HCT116 (cell line): Measurements from ENCODE around the gene MUC15. TPM values are rescaled to one million over a fixed set of nuclear protein-coding genes. Genes with fewer than 3 reads are reported as not detected.

Experiments used
- ATAC-seq: fragments of 200-7000 bp; cut with Tn5 transposase; 2 replicates; pipeline ENCODE4 v1.9.1; 2020; ENCODE audit warnings: mild to moderate bottlenecking, moderate library complexity
- BruUV-seq: library from RNA; stranded (reverse); fragments of 400-500 nt; replicated peaks from 2 replicates; lab custom pipeline; 2021; lab: Mats Ljungman, UMichigan
- CTCF ChIA-PET: fragments of 300-600 bp; sonication (Branson Sonifier 250); formaldehyde crosslinking; loops from one replicate; lab custom pipeline; 2021; ENCODE audit warnings: antibody characterized with exemption; lab: Charles Lee
- POLR2A ChIA-PET: fragments of 300-600, 350-600 bp; sonication (Branson Sonifier 250); formaldehyde crosslinking; loops from one replicate; lab custom pipeline; 2021; ENCODE audit warnings: antibody characterized with exemption; lab: Charles Lee
- RAD21 ChIA-PET, 2 experiments: fragments of 300-600 bp; sonication (Branson Sonifier 250); formaldehyde crosslinking; loops; one replicate each; lab custom pipeline; 2023; ENCODE audit warnings: low total read pairs in 2 of 2; ENCODE audit not compliant: uncharacterized antibody in 2 of 2, unreplicated experiment in 2 of 2, low non-redundant PET in 1 of 2; lab: Charles Lee
- DNase-seq: peaks from one replicate; pipeline ENCODE4 v3.0.0-alpha.2; 2010; ENCODE audit warnings: low read depth, low spot score
- H2AFZ ChIP-seq: fragments of 200-600 bp; shearing (Covaris generic), sonication (generic); 2 replicates; pipeline ENCODE4 v1.6.1; 2017; ENCODE audit warnings: low read depth, mixed run types, mixed read lengths, antibody characterized with exemption, low read length; ENCODE audit not compliant: poor library complexity, severe bottlenecking
- H3K27ac ChIP-seq: 2 replicates; pipeline ENCODE4 v1.5.1; 2012; ENCODE audit warnings: low read depth, low read length
- H3K27me3 ChIP-seq: fragments of 200-600 bp; sonication (generic); 2 replicates; pipeline ENCODE4 v1.6.1; 2016; ENCODE audit warnings: mixed run types, low read length, mixed read lengths; ENCODE audit not compliant: insufficient read depth
- H3K36me3 ChIP-seq, 2 experiments: fragments of 200-500 bp in 1 of 2; fragments of 200-600 bp in 1 of 2; sonication (Bioruptor generic) in 1 of 2; sonication (generic) in 1 of 2; 2 replicates each; pipeline versions ENCODE4 v1.5.1 to v1.6.1; 2014 to 2016; ENCODE audit warnings: low read length in 2 of 2, inconsistent platforms in 1 of 2, mixed read lengths in 1 of 2, mixed run types in 1 of 2; ENCODE audit not compliant: insufficient read depth in 2 of 2, control insufficient read depth in 1 of 2
- H3K4me1 ChIP-seq, 2 experiments: fragments of 200-600 bp in 1 of 2; sonication (generic) in 1 of 2; 2 replicates each; pipeline versions ENCODE4 v1.5.1 to v1.6.1; 2012 to 2017; ENCODE audit warnings: low read length in 2 of 2, inconsistent platforms in 1 of 2, mild to moderate bottlenecking in 1 of 2, mixed read lengths in 1 of 2, mixed run types in 1 of 2, moderate library complexity in 1 of 2; ENCODE audit not compliant: insufficient read depth in 2 of 2, control insufficient read depth in 1 of 2
- H3K4me2 ChIP-seq: fragments of 200-600 bp; sonication (generic); 2 replicates; pipeline ENCODE4 v1.6.1; 2017; ENCODE audit warnings: mixed run types, low read length, mixed read lengths
- H3K4me3 ChIP-seq, 2 experiments: fragments of 200-600 bp in 1 of 2; sonication (generic) in 1 of 2; replicated peaks in 1 of 2; 2 replicates each; pipeline ENCODE4 v1.5.1; 2011 to 2016; ENCODE audit warnings: low read length in 2 of 2, control low read depth in 1 of 2, low read depth in 1 of 2, mild to moderate bottlenecking in 1 of 2, mixed read lengths in 1 of 2, mixed run types in 1 of 2
- H3K79me2 ChIP-seq: fragments of 200-600 bp; sonication (generic); 2 replicates; pipeline ENCODE4 v1.6.1; 2017; ENCODE audit warnings: mild to moderate bottlenecking, mixed run types, low read length, moderate library complexity, mixed read lengths; ENCODE audit not compliant: insufficient read depth
- H3K9ac ChIP-seq: fragments of 200-600 bp; sonication (generic); 2 replicates; pipeline ENCODE4 v1.6.1; 2016; ENCODE audit warnings: low read length, mixed read lengths
- H3K9me2 ChIP-seq: fragments of 200-600 bp; sonication (generic), shearing (Covaris generic); 2 replicates; pipeline ENCODE4 v1.6.1; 2017; ENCODE audit warnings: mixed run types, mild to moderate bottlenecking, moderate library complexity; ENCODE audit not compliant: insufficient read depth
- H3K9me3 ChIP-seq, 2 experiments: fragments of 200-500 bp in 1 of 2; fragments of 200-600 bp in 1 of 2; sonication (Bioruptor generic) in 1 of 2; sonication (generic) in 1 of 2; 2 replicates each; pipeline ENCODE4 v1.6.1; 2014 to 2017; ENCODE audit warnings: low read length in 2 of 2, mixed read lengths in 2 of 2, inconsistent platforms in 1 of 2, low read depth in 1 of 2, mild to moderate bottlenecking in 1 of 2, mixed run types in 1 of 2, moderate library complexity in 1 of 2; ENCODE audit not compliant: control insufficient read depth in 1 of 2, insufficient read depth in 1 of 2
- H4K20me1 ChIP-seq: fragments of 200-600 bp; sonication (generic), shearing (Covaris generic); 2 replicates; pipeline ENCODE4 v1.6.1; 2017; ENCODE audit warnings: mixed run types, mild to moderate bottlenecking, moderate library complexity; ENCODE audit not compliant: insufficient read depth
- CEBPB ChIP-seq: IDR thresholded peaks from 2 replicates; pipeline ENCODE4 v1.6.1; 2012; ENCODE audit warnings: low read depth
- CTCF ChIP-seq, 3 experiments: fragments of 200-600 bp in 1 of 3; sonication (generic) in 1 of 3; IDR thresholded peaks in 2 of 3; conservative IDR thresholded peaks in 1 of 3; 2 replicates each; pipeline ENCODE4 v1.5.1; 2012 to 2017; ENCODE audit warnings: low read depth in 2 of 3, low read length in 2 of 3, antibody characterized with exemption in 1 of 3, borderline replicate concordance in 1 of 3, control low read depth in 1 of 3, mild to moderate bottlenecking in 1 of 3, mixed read lengths in 1 of 3, mixed run types in 1 of 3, moderate library complexity in 1 of 3; ENCODE audit not compliant: insufficient read depth in 1 of 3
- EGR1 ChIP-seq: IDR thresholded peaks from 2 replicates; pipeline ENCODE4 v1.6.1; 2012; ENCODE audit warnings: low read depth
- ELF1 ChIP-seq: IDR thresholded peaks from 2 replicates; pipeline ENCODE4 v1.6.1; 2012; ENCODE audit warnings: low read depth, borderline replicate concordance
- EZH2phosphoT487 ChIP-seq: fragments of 200-600 bp; IDR thresholded peaks from 2 replicates; pipeline ENCODE4 v1.6.1; 2018; ENCODE audit warnings: antibody characterized with exemption, borderline replicate concordance
- FOSL1 ChIP-seq: IDR thresholded peaks from 2 replicates; pipeline ENCODE4 v1.6.1; 2012; ENCODE audit warnings: low read depth
- JUND ChIP-seq: IDR thresholded peaks from 2 replicates; pipeline ENCODE4 v1.6.1; 2012
- MAX ChIP-seq: IDR thresholded peaks from 2 replicates; pipeline ENCODE4 v1.6.1; 2012
- POLR2A ChIP-seq: IDR thresholded peaks from 2 replicates; pipeline ENCODE4 v1.7.0; 2011; ENCODE audit warnings: borderline replicate concordance; ENCODE audit not compliant: insufficient read depth, insufficient read length; ENCODE audit errors: extremely low read depth
- POLR2AphosphoS5 ChIP-seq: IDR thresholded peaks from 2 replicates; pipeline ENCODE4 v1.6.1; 2011; ENCODE audit warnings: mild to moderate bottlenecking, low read depth, low read length, moderate library complexity
- SP1 ChIP-seq: IDR thresholded peaks from 2 replicates; pipeline ENCODE4 v1.6.1; 2012; ENCODE audit warnings: low read depth
- YY1 ChIP-seq: IDR thresholded peaks from 2 replicates; pipeline ENCODE4 v1.6.1; 2011; ENCODE audit warnings: low read length, low read depth, moderate library complexity, mild to moderate bottlenecking; ENCODE audit not compliant: insufficient replicate concordance; ENCODE audit errors: extremely low read depth
- ZBTB33 ChIP-seq: IDR thresholded peaks from 2 replicates; pipeline ENCODE4 v1.6.1; 2011; ENCODE audit warnings: mild to moderate bottlenecking, low read length, moderate library complexity; ENCODE audit not compliant: insufficient replicate concordance; ENCODE audit errors: extremely low read depth
- ZFX ChIP-seq: fragments of 450-650 bp; IDR thresholded peaks from 2 replicates; pipeline ENCODE4 v1.6.1; 2017
- intact Hi-C: fragments of 100-400 bp; cut with micrococcal nuclease; formaldehyde crosslinking; loops from 2 replicates; pipeline ENCODE4 v1.10.0; 2022
- total RNA-seq: library from RNA; stranded (reverse); gene quantifications from one replicate; pipeline ENCODE4 v1.2.1, GENCODE V29; 2021; ENCODE audit not compliant: unreplicated experiment

Gene MUC15
- total RNA-seq, 1 experiment from 2014 or later: not detected

GRCh38 chr11:26512196-26512595 lies 59.9 kb downstream of the MUC15 start (continued):
- TF ChIP-seq MAX (no peak), ZFX (no peak)

GRCh38 chr11:26510756-26511155 lies 61.3 kb downstream of the MUC15 start:
- Histone ChIP-seq H3K36me3 (no peaks in the 10 kb centered on the region), H3K79me2 (no peaks in the 10 kb centered on the region), H3K27ac (no peak overlapping the region), H3K27me3 (no peaks in the 10 kb centered on the region), H3K4me3 (no peak overlapping the region), H3K4me2 (no peak overlapping the region), H2AFZ (no peak overlapping the region), H3K4me1 (no peaks in the 10 kb centered on the region), H4K20me1 (no peaks in the 10 kb centered on the region), H3K9ac (no peak overlapping the region), H3K9me2 (no peaks in the 10 kb centered on the region), H3K9me3 (peaks cover 7 to 16% of the 10 kb centered on the region in 2 experiments; a peak in 2 of 4 replicates)
- RAD21 ChIA-PET: no interaction called here
- CTCF ChIA-PET: no interaction called here
- intact Hi-C loops: no loop called here
- no TSS peak for BruUV-seq
- no peak for TF ChIP-seq EZH2phosphoT487
- DNase-seq: no peak
- POLR2A ChIA-PET: no interaction called here
- no peak for ATAC-seq

- H3K9ac ChIP-seq: no peak overlapping the region
- H3K27me3 ChIP-seq: no peaks in the 10 kb centered on the region
- no peaks in the 10 kb centered on the region for H3K4me1 ChIP-seq
- no peaks in the 10 kb centered on the region for H4K20me1 ChIP-seq
- no peaks in the 10 kb centered on the region for H3K79me2 ChIP-seq
- DNase-seq (no peak), ATAC-seq (no peak)
- H3K4me3 ChIP-seq: no peak overlapping the region
- H3K4me2 ChIP-seq: no peak overlapping the region
- no peak overlapping the region for H2AFZ ChIP-seq
- H3K9me3 ChIP-seq: peaks cover 7 to 16% of the 10 kb centered on the region in 2 experiments; a peak in 2 of 4 replicates
- POLR2A ChIA-PET: no interaction called here
- CTCF ChIA-PET: no interaction called here
- no peaks in the 10 kb centered on the region for H3K36me3 ChIP-seq
- RAD21 ChIA-PET: no interaction called here
- TF ChIP-seq ELF1 (no peak), CEBPB (no peak), EZH2phosphoT487 (no peak), MAX (no peak), ZFX (no peak), CTCF (IDR thresholded peaks at IDR 0.05 in 2 of 3, conservative IDR thresholded peaks at IDR 0.05 in 1 of 3; ENCODE audit: borderline replicate concordance in 1 of 3, insufficient read depth in 1 of 3, low read depth in 2 of 3, low read length in 2 of 3) (no peak), POLR2AphosphoS5 (no peak), EGR1 (no peak), SP1 (no peak), POLR2A (no peak), FOSL1 (no peak), YY1 (no peak), JUND (no peak), ZBTB33 (no peak)
- H3K9me2 ChIP-seq: no peaks in the 10 kb centered on the region
- intact Hi-C loops: no loop called here
- no TSS peak for BruUV-seq
- no peak overlapping the region for H3K27ac ChIP-seq
These were observed 61.9 kb downstream of the MUC15 start for GRCh38 chr11:26510164-26510563.
